WTC11 (cell line): ENCODE data around the gene DMRTB1. TPM values are rescaled to one million over a fixed set of nuclear protein-coding genes. Genes with fewer than 3 reads are reported as not detected.

Experiments
- ATAC-seq: fragments of 200-7000 bp; cut with Tn5 transposase; 2 replicates; pipeline ENCODE4 v1.10.0; 2021; ENCODE audit warnings: mild to moderate bottlenecking, moderate library complexity
- CTCF ChIA-PET: fragments of 300-600 bp; sonication (Branson Sonifier 250); formaldehyde crosslinking; loops from one replicate; lab custom pipeline; 2021; ENCODE audit warnings: antibody characterized with exemption; lab: Charles Lee
- POLR2A ChIA-PET: fragments of 350-600 bp; sonication (Branson Sonifier 250); formaldehyde crosslinking; loops from one replicate; lab custom pipeline; 2021; ENCODE audit warnings: antibody characterized with exemption; lab: Charles Lee
- DNase-seq: peaks from one replicate; pipeline ENCODE4 v3.0.0; 2021; ENCODE audit warnings: low spot score
- H3K27ac Mint-ChIP-seq: 2 replicates; pipeline ENCODE4 v1.8.0; 2021; ENCODE audit warnings: mixed read lengths
- H3K27me3 Mint-ChIP-seq: 2 replicates; pipeline ENCODE4 v1.8.0; 2021; ENCODE audit warnings: low read depth, mild to moderate bottlenecking, moderate library complexity, mixed read lengths
- H3K36me3 Mint-ChIP-seq: 2 replicates; pipeline ENCODE4 v1.8.0; 2021; ENCODE audit warnings: mixed read lengths
- H3K4me1 Mint-ChIP-seq: 2 replicates; pipeline ENCODE4 v1.8.0; 2022; ENCODE audit warnings: mixed read lengths
- H3K4me3 Mint-ChIP-seq: 2 replicates; pipeline ENCODE4 v1.8.0; 2021; ENCODE audit warnings: mild to moderate bottlenecking, moderate library complexity, mixed read lengths
- H3K9me3 Mint-ChIP-seq: 2 replicates; pipeline ENCODE4 v1.8.0; 2021; ENCODE audit warnings: mixed read lengths
- AFF4 ChIP-seq: sonication (generic); formaldehyde crosslinking; IDR thresholded peaks from 2 replicates; pipeline ENCODE4 v1.8.1; 2023; ENCODE audit warnings: mild to moderate bottlenecking, missing genetic modification reagents, borderline replicate concordance
- AR ChIP-seq: fragments of 250-450 bp; sonication (Bioruptor Pico); IDR thresholded peaks from 2 replicates; pipeline ENCODE4 v1.9.0; 2021; ENCODE audit warnings: mild to moderate bottlenecking
- ESRRA ChIP-seq: sonication (generic); formaldehyde crosslinking; IDR thresholded peaks from 2 replicates; pipeline ENCODE4 v1.8.1; 2022; ENCODE audit warnings: mild to moderate bottlenecking, missing genetic modification reagents, borderline replicate concordance
- ETV6 ChIP-seq: sonication (generic); formaldehyde crosslinking; IDR thresholded peaks from 2 replicates; pipeline ENCODE4 v1.8.1; 2022; ENCODE audit warnings: mild to moderate bottlenecking, missing genetic modification reagents
- PRDM15 ChIP-seq: sonication (generic); formaldehyde crosslinking; IDR thresholded peaks from 2 replicates; pipeline ENCODE4 v1.8.0; 2022; ENCODE audit warnings: missing genetic modification reagents
- PREB ChIP-seq: sonication (generic); formaldehyde crosslinking; IDR thresholded peaks from 2 replicates; pipeline ENCODE4 v1.8.1; 2022; ENCODE audit warnings: mild to moderate bottlenecking, missing genetic modification reagents, moderate library complexity, borderline replicate concordance
- TEAD1 ChIP-seq: sonication (generic); formaldehyde crosslinking; IDR thresholded peaks from 2 replicates; pipeline ENCODE4 v1.8.0; 2022; ENCODE audit warnings: mild to moderate bottlenecking, missing genetic modification reagents
- USF2 ChIP-seq: sonication (generic); formaldehyde crosslinking; IDR thresholded peaks from 2 replicates; pipeline ENCODE4 v1.8.1; 2023; ENCODE audit warnings: mild to moderate bottlenecking, missing genetic modification reagents, moderate library complexity
- ZBTB21 ChIP-seq: sonication (generic); formaldehyde crosslinking; IDR thresholded peaks from 2 replicates; pipeline ENCODE4 v1.8.1; 2023; ENCODE audit warnings: mild to moderate bottlenecking, missing genetic modification reagents, borderline replicate concordance
- ZNF121 ChIP-seq: sonication (generic); formaldehyde crosslinking; IDR thresholded peaks from 2 replicates; pipeline ENCODE4 v1.8.0; 2023; ENCODE audit warnings: missing genetic modification reagents
- ZNF219 ChIP-seq: sonication (generic); formaldehyde crosslinking; IDR thresholded peaks from 2 replicates; pipeline ENCODE4 v1.8.0; 2023; ENCODE audit warnings: missing genetic modification reagents, mild to moderate bottlenecking, borderline replicate concordance
- total RNA-seq: library from RNA; stranded (reverse); gene quantifications from 3 replicates; pipeline ENCODE4 v1.2.3, GENCODE V29; 2021
- TF ChIP-seq, protein P1 (sequence below): sonication (generic); formaldehyde crosslinking; IDR thresholded peaks from 2 replicates; pipeline ENCODE4 v1.8.1; 2023; ENCODE audit warnings: mild to moderate bottlenecking, moderate library complexity, missing genetic modification reagents

The DMRTB1 gene
- total RNA-seq, 1 experiment from 2014 or later, result 0.17 TPM

- no peak for DNase-seq
- Mint-ChIP-seq H3K4me1 (peaks cover 89% of the 10 kb centered on the region), H3K36me3 (peaks cover 29% of the 10 kb centered on the region), H3K4me3 (peak overlapping the region; percentile 4; the same call in 1 of the 2 replicates), H3K9me3 (peaks cover 33% of the 10 kb centered on the region), H3K27me3 (peaks cover 24% of the 10 kb centered on the region), H3K27ac (peak overlapping the region; percentile 94)
- TF ChIP-seq PREB (CRISPR knock-in tag) (no peak), ETV6 (CRISPR knock-in tag) (no peak), AR (CRISPR knock-in tag) (no peak), ESRRA (no peak), TEAD1 (CRISPR knock-in tag) (no peak), ZBTB21 (CRISPR knock-in tag) (no peak)
- TF ChIP-seq, protein P1, sequence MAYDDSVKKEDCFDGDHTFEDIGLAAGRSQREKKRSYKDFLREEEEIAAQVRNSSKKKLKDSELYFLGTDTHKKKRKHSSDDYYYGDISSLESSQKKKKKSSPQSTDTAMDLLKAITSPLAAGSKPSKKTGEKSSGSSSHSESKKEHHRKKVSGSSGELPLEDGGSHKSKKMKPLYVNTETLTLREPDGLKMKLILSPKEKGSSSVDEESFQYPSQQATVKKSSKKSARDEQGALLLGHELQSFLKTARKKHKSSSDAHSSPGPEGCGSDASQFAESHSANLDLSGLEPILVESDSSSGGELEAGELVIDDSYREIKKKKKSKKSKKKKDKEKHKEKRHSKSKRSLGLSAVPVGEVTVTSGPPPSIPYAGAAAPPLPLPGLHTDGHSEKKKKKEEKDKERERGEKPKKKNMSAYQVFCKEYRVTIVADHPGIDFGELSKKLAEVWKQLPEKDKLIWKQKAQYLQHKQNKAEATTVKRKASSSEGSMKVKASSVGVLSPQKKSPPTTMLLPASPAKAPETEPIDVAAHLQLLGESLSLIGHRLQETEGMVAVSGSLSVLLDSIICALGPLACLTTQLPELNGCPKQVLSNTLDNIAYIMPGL, result no peak
- ChIA-PET CTCF (interaction anchor here (1.1 to 3.1 kb wide), 5 partner anchors 13 to 55 kb away, joined by 3 to 13 read pairs (median 6); no protein-coding TSS in a partner anchor), POLR2A (interaction anchor here (0.7 kb wide), 1 partner anchor 617 kb away, joined by 4 read pairs; no protein-coding TSS in a partner anchor)
- ATAC-seq, result no peak
Measured at GRCh38 chr1:53431244-53431643, 28.0 kb upstream of the DMRTB1 start.

- Mint-ChIP-seq H3K4me1 (peaks cover 89% of the 10 kb centered on the region), H3K9me3 (peaks cover 37% of the 10 kb centered on the region), H3K4me3 (no peak overlapping the region), H3K27ac (peak overlapping the region; percentile 94), H3K36me3 (peaks cover 32% of the 10 kb centered on the region), H3K27me3 (peaks cover 18% of the 10 kb centered on the region)
- POLR2A ChIA-PET, result interaction anchor here (0.6 to 0.7 kb wide), 2 partner anchors 15 to 616 kb away, joined by 4 to 5 read pairs; no protein-coding TSS in a partner anchor
- DNase-seq (no peak), ATAC-seq (no peak)
- CTCF ChIA-PET, result interaction anchor here (0.7 to 3.1 kb wide), 3 partner anchors 10 to 18 kb away, joined by 3 to 13 read pairs (median 4); no protein-coding TSS in a partner anchor
- no peak for TF ChIP-seq PREB (CRISPR knock-in tag)
- TF ChIP-seq AFF4, result no peak
- TF ChIP-seq USF2 (CRISPR knock-in tag), result no peak
- TF ChIP-seq AR (CRISPR knock-in tag), result no peak
- TF ChIP-seq ZNF219 (CRISPR knock-in tag), result no peak
- no peak for TF ChIP-seq PRDM15 (CRISPR knock-in tag)
- TF ChIP-seq ZNF121 (CRISPR knock-in tag), result no peak
Measured at GRCh38 chr1:53431805-53432565, 27.2 kb upstream of the DMRTB1 start.
